ENCODE data around the gene NPDC1. TPM values are rescaled to one million over a fixed set of nuclear protein-coding genes. Genes with fewer than 3 reads are reported as not detected.

The NPDC1 gene
- total RNA-seq, 4 donors from 2014 or later: 58.0 to 972 (median 274) TPM

DNA sequence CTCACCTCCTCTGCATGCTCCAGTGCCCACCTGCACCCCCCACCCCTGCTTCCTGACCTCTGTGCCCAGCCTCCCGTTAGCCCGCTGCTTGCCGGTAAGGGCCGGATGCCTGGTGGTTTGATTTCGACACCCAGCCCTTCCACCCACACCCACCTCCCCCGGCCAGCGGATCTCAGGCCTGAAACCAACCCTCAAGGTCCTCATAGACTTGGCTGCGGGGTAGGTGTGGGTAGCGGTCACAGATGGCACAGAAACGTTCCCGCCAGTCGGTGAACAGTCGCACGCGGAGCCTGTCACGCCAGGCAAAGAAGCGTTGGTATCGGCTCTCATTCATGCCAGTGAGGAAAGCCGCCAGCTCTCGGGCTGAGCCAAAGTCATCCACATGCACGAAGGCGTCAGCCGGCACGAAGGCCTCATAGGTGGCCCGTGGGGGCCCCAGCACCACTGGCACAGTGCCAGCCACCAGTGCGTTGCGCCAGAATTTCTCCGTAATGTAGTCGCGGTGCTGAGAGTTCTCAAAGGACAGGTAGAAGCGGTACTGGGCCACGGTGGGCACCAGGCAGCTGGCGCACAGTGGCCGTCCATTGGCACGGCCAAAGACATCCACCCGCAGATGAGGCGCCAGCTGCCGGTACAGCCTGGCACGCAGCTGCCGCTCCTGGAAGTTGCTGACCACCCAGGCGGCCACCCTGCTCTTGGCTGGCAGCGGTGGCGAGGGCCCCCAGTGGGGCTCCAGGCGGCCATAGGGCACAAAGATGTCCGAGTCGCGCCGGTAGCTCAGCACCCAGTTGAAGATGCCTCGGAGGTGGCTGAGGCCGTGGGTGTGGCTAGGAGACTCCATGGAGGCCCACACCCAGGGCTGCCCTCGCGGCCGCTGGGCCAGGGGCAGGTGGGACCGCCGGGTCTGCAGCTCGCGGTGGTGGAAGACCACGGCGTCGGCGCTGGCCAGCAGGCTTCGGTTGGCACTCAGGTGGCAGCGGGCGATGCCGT, 15.1 kb downstream of the NPDC1 start:
- H3K36me3 ChIP-seq: no peaks in the 10 kb centered on the region
- 60 to 74% methylated on average over 1 to 51 of the region's 65 CpGs for WGBS, 2 donors (ENCODE audit: low coverage in 1 of 2)
- H3K9me3 ChIP-seq: no peaks in the 10 kb centered on the region
- intact Hi-C loops (cut with DNase I; ENCODE audit: low total_unique reads): loop anchor here (5.0 kb wide), 1 partner anchor 84 kb away; the partner anchor contains the start of gene C8G
- DNase-seq: no peak
- no peak overlapping the region for H3K27ac ChIP-seq
- H3K4me1 ChIP-seq: peaks cover 23 to 65% (median 48%) of the 10 kb centered on the region in 4 donors
- H3K27me3 ChIP-seq: no peaks in the 10 kb centered on the region
- TF ChIP-seq EP300 (IDR thresholded peaks at IDR 0.05; ENCODE audit: low read depth) (no peak), POLR2A (IDR thresholded peaks at IDR 0.05) (no peak), POLR2AphosphoS5 (IDR thresholded peaks at IDR 0.05) (no peak)
- TF ChIP-seq, protein P1, sequence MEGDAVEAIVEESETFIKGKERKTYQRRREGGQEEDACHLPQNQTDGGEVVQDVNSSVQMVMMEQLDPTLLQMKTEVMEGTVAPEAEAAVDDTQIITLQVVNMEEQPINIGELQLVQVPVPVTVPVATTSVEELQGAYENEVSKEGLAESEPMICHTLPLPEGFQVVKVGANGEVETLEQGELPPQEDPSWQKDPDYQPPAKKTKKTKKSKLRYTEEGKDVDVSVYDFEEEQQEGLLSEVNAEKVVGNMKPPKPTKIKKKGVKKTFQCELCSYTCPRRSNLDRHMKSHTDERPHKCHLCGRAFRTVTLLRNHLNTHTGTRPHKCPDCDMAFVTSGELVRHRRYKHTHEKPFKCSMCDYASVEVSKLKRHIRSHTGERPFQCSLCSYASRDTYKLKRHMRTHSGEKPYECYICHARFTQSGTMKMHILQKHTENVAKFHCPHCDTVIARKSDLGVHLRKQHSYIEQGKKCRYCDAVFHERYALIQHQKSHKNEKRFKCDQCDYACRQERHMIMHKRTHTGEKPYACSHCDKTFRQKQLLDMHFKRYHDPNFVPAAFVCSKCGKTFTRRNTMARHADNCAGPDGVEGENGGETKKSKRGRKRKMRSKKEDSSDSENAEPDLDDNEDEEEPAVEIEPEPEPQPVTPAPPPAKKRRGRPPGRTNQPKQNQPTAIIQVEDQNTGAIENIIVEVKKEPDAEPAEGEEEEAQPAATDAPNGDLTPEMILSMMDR (IDR thresholded peaks at IDR 0.05): no peak
- no peak overlapping the region for H3K4me3 ChIP-seq
- in situ Hi-C loops (cut with MboI; ENCODE audit: low pct_ligation_motif_present in 1 of 4, low pct_unique_long_range_greater_than_20kb in 1 of 4, low sequenced_read_pairs in 3 of 4): loop anchor here in 3 of 4 donors (10.0 to 25.0 kb wide), 2 partner anchors 244 to 246 kb away; partner anchors contain the start of genes CCDC183 (in 2 of the 3) and TMEM141 (in 2 of the 3)

- Histone ChIP-seq H3K4me1 (peaks cover 22 to 62% (median 46%) of the 10 kb centered on the region in 4 donors), H3K9me3 (no peaks in the 10 kb centered on the region), H3K27me3 (no peaks in the 10 kb centered on the region), H3K4me3 (no peak overlapping the region), H3K27ac (no peak overlapping the region), H3K36me3 (no peaks in the 10 kb centered on the region)
- no peak for TF ChIP-seq EP300 (IDR thresholded peaks at IDR 0.05; ENCODE audit: low read depth)
- no peak for TF ChIP-seq POLR2A (IDR thresholded peaks at IDR 0.05)
- TF ChIP-seq POLR2AphosphoS5 (IDR thresholded peaks at IDR 0.05): no peak
- TF ChIP-seq, protein P1 (IDR thresholded peaks at IDR 0.05): no peak
- 67 to 80% methylated on average over 2 to 11 of the region's 15 CpGs for WGBS, 2 donors (ENCODE audit: low coverage in 1 of 2)
- in situ Hi-C loops (cut with MboI; ENCODE audit: low pct_ligation_motif_present in 1 of 4, low pct_unique_long_range_greater_than_20kb in 1 of 4, low sequenced_read_pairs in 3 of 4) (loop anchor here in 3 of 4 donors (10.0 to 25.0 kb wide), 2 partner anchors 243 to 245 kb away; partner anchors contain the start of genes CCDC183 (in 2 of the 3) and TMEM141 (in 2 of the 3)), intact Hi-C loops (cut with DNase I; ENCODE audit: low total_unique reads) (loop anchor here (5.0 kb wide), 1 partner anchor 83 kb away; the partner anchor contains the start of gene C8G)
- DNase-seq: no peak
These were observed 16.0 kb downstream of the NPDC1 start for GRCh38 chr9:137030006-137030405.

DNA sequence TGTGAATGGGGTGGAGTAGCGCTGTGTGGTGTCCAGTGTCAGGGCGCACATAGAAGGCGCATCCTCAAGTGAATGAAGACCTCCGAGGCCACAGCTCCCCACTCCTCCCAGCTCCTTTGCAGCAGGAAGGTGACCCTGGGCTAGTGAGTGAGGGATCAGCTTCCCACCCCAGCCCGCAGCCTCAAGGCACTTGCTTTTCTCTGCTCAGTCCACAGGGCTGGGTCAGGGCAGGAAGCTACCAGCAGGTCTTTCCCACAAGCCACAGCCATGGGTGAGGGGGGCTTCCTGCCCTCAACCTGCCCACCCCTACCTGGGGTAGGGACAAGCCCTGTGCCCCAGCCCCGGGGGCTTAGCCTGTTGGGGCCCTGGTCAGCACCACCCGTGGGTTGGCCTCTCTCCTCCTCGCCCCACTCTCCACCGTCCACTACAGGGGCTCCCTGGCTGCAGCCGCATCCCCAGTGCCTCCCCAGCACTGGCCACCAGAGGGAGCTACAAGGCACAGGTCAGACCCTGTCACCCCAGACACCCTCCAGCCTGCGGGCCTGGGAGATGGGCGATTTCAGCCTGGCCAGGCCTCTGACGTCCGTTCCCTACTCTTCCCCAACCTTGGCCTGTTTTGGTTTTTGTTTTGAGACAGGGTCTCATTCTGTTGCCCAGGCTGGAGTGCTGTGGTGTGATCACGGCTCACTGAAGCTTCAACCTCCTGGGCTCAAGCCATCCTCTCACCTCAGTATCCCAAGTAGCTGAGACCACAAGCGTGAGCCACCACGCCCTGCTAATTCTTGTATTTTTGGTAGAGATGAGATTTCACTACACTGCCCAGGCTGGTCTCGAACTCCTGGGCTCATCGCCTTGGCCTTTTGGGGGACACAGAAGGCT, 16.7 kb downstream of the NPDC1 start:
- 22 to 67% methylated on average over 2 to 18 of the region's 19 CpGs for WGBS, 2 donors (ENCODE audit: low coverage in 1 of 2)

More for the DNA sequence above, 16.7 kb downstream of the NPDC1 start:
- peak overlapping the region; percentile 65 to 77 (median 70) for H3K27ac ChIP-seq
- in situ Hi-C loops (cut with MboI; ENCODE audit: low pct_ligation_motif_present in 1 of 4, low pct_unique_long_range_greater_than_20kb in 1 of 4, low sequenced_read_pairs in 3 of 4): loop anchor here in 2 of 4 donors (25.0 kb wide), 1 partner anchor 242 kb away; the partner anchor contains the start of genes CCDC183 (in 2 of the 2) and TMEM141 (in 2 of the 2)
- intact Hi-C loops (cut with DNase I; ENCODE audit: low total_unique reads): no loop called here
- H3K4me1 ChIP-seq: peaks cover 16 to 55% (median 39%) of the 10 kb centered on the region in 4 donors
- TF ChIP-seq POLR2AphosphoS5 (IDR thresholded peaks at IDR 0.05) (no peak), POLR2A (IDR thresholded peaks at IDR 0.05) (no peak), EP300 (IDR thresholded peaks at IDR 0.05; ENCODE audit: low read depth) (no peak)
- TF ChIP-seq, protein P1 (IDR thresholded peaks at IDR 0.05): peak; percentile 86 to 95 (median 93)
- H3K9me3 ChIP-seq: no peaks in the 10 kb centered on the region
- peak; percentile 86 for DNase-seq
- no peaks in the 10 kb centered on the region for H3K36me3 ChIP-seq
- H3K4me3 ChIP-seq: peak overlapping the region in 2 of 4 donors; percentile 61 to 72
- no peaks in the 10 kb centered on the region for H3K27me3 ChIP-seq
